ENCODE data around the gene CREB3L2.

CREB3L2 gene

DNA sequence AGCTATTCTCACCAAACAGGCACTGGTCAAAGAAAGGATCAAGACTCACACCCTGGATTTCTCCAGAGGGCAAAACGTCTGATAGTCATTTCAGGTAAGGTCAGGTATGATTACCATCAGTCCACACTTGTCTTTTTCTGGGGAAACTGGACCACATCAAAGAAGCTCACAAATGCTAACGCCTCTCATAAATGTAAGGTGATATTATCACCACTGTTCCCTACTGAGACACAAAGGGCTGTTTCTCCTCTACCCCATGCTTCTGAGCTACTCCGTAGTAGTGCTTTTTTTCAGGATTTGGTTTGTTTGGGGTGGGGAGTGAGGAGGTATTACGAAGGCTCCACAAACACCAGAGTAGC, 51.6 kb downstream of the CREB3L2 start:
- no peak for DNase-seq (ENCODE audit: extremely low spot score)
- POLR2A ChIA-PET, result no interaction called here
- TF ChIP-seq SUZ12 (IDR thresholded peaks at IDR 0.05), result no peak
- TF ChIP-seq L3MBTL2 (conservative IDR thresholded peaks at IDR 0.05), result no peak
- TF ChIP-seq, protein P1, sequence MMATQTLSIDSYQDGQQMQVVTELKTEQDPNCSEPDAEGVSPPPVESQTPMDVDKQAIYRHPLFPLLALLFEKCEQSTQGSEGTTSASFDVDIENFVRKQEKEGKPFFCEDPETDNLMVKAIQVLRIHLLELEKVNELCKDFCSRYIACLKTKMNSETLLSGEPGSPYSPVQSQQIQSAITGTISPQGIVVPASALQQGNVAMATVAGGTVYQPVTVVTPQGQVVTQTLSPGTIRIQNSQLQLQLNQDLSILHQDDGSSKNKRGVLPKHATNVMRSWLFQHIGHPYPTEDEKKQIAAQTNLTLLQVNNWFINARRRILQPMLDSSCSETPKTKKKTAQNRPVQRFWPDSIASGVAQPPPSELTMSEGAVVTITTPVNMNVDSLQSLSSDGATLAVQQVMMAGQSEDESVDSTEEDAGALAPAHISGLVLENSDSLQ (IDR thresholded peaks at IDR 0.05), result no peak
- TF ChIP-seq ELF4 (IDR thresholded peaks at IDR 0.05), result no peak
- TF ChIP-seq NFRKB (IDR thresholded peaks at IDR 0.05), result no peak
- TF ChIP-seq CTBP1 (IDR thresholded peaks at IDR 0.05; ENCODE audit: borderline replicate concordance), result no peak
- TF ChIP-seq ZNF384 (IDR thresholded peaks at IDR 0.05), result no peak
- TF ChIP-seq LEF1 (IDR thresholded peaks at IDR 0.05; ENCODE audit: borderline replicate concordance), result no peak
- TF ChIP-seq SP1 (IDR thresholded peaks at IDR 0.05), result no peak
- CTCF ChIA-PET, result no interaction called here

DNA sequence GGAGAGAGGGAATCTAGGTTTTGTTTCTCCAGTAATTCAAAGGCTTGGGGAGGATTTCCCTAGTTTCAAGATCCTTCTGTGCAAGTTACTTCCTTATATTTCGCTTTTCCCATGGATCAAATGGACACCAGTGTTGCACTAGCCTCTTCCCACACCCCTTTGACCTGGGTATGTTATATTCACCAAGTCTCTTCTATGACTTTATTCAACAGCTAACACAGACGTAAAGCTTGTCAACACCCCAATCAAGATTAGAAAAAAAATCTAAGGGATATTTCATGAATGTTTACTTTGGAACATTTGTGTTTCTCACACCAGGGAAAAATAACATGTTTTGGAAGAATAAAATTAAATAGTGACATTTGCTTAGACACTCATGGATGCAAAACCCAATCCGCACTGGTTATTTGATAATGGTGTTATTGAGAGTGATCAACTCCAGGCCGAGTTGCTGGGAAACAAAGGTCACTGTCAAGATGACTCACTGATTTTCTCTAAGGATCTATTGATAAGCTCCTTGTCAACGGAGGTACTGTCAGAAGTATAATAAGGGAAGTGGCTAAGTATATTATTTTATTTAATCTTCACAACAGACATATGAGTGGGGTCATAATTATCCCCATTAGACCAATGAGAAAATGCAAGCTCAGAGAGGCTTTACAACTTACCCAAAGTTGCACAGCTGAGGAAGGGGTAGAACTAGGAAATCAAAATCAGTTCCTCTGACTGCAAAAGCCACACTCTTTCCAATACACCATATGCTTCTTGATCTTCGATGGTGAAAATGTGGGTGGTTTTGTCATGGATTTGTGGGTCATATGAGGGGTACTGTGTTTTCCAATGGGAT, 52.2 kb downstream of the CREB3L2 start:
- DNase-seq (ENCODE audit: extremely low spot score), result no peak
- ChIA-PET POLR2A (no interaction called here), CTCF (no interaction called here)
- TF ChIP-seq FOXK2 (IDR thresholded peaks at IDR 0.05) (no peak), SP1 (IDR thresholded peaks at IDR 0.05) (no peak), SUZ12 (IDR thresholded peaks at IDR 0.05) (no peak), ZNF384 (IDR thresholded peaks at IDR 0.05) (no peak), FOXA1 (IDR thresholded peaks at IDR 0.05) (no peak), L3MBTL2 (conservative IDR thresholded peaks at IDR 0.05) (no peak), BHLHE40 (IDR thresholded peaks at IDR 0.05; ENCODE audit: borderline replicate concordance) (no peak), FOXM1 (IDR thresholded peaks at IDR 0.05; ENCODE audit: borderline replicate concordance) (no peak), CTBP1 (IDR thresholded peaks at IDR 0.05; ENCODE audit: borderline replicate concordance) (no peak), TARDBP (IDR thresholded peaks at IDR 0.05) (no peak), ARNT (IDR thresholded peaks at IDR 0.05) (no peak), ELF4 (IDR thresholded peaks at IDR 0.05) (no peak), NFRKB (IDR thresholded peaks at IDR 0.05) (no peak), LEF1 (IDR thresholded peaks at IDR 0.05; ENCODE audit: borderline replicate concordance) (no peak)
- TF ChIP-seq, protein P1 (IDR thresholded peaks at IDR 0.05), result no peak

DNA sequence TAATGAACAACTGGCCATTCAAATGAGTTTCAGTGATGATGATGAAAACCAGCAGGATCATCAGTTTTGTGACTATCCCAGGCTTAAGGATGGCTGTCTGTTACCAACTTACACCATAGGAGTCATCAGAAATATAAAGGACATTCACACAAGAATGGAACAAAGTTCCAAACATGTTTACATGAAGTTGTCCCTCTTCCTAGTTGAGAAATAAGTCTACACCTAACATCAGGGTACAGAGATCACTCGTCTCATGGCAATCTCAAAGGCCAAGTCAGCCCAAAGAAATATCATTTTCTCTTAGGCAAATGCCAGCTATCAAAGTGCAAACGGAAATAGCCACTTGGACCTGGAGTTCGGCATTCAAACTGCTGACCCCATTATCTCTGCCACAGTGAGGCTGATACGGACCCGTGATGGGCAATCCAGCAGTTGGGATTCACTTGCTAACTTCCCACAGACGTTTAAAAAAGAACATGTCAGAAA, 53.0 kb downstream of the CREB3L2 start:
- ChIA-PET CTCF (interaction anchor here (1.3 kb wide), 1 partner anchor 53 kb away, joined by 3 read pairs; the partner anchor contains the start of gene CREB3L2), POLR2A (no interaction called here)

DNA sequence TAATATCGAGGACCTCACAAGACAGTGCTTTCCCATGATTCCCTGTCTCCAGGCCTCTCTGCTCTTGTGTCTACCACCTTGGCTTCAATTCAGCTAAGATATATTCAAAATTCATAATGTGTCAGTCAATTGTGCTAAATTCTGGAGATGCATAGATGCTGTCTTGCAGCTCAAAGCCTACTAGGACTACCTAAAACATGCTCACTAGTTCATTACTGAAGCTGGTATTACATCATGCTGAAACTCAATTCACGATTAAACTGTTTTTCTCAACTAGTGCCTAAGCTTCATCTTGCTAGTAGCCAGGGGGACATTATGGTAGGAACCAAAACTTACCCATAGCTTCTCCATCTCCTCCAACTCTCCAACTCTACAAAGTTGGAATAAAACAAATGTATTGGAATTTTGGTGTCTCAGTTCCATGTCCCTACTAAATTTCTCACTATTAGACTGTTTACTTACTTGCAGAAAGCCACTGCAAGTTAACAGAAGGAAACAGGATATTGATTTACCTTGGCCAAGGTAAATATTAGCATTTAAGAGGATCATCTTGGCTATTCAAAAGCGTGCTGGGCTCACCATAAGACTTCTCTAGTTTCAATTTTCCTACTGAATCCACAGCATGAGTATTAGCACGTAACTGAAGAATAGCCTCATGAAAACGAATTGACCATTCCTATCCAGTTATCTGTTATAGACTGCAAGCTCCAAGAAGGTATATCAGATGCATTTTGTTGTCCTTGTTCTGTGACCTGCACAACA, 53.6 kb downstream of the CREB3L2 start:
- ChIA-PET CTCF (interaction anchor here (0.6 to 1.3 kb wide), 2 partner anchors 43 to 54 kb away, joined by 3 read pairs; partner anchors contain the start of gene CREB3L2), POLR2A (no interaction called here)
- no peak for TF ChIP-seq FOXA1 (IDR thresholded peaks at IDR 0.05)
- TF ChIP-seq, protein P1 (IDR thresholded peaks at IDR 0.05), result no peak
- no peak for TF ChIP-seq HDGF (IDR thresholded peaks at IDR 0.05; ENCODE audit: borderline replicate concordance)
- no peak for TF ChIP-seq FOXM1 (IDR thresholded peaks at IDR 0.05; ENCODE audit: borderline replicate concordance)
- TF ChIP-seq NFRKB (IDR thresholded peaks at IDR 0.05), result no peak
- no peak for TF ChIP-seq SUZ12 (IDR thresholded peaks at IDR 0.05)
- TF ChIP-seq ZNF384 (IDR thresholded peaks at IDR 0.05), result no peak
- no peak for TF ChIP-seq LEF1 (IDR thresholded peaks at IDR 0.05; ENCODE audit: borderline replicate concordance)
- no peak for TF ChIP-seq ELF4 (IDR thresholded peaks at IDR 0.05)
- TF ChIP-seq BHLHE40 (IDR thresholded peaks at IDR 0.05; ENCODE audit: borderline replicate concordance), result no peak
- TF ChIP-seq FOXK2 (IDR thresholded peaks at IDR 0.05), result no peak
- no peak for TF ChIP-seq TARDBP (IDR thresholded peaks at IDR 0.05)
- no peak for TF ChIP-seq ARNT (IDR thresholded peaks at IDR 0.05)
- TF ChIP-seq CTBP1 (IDR thresholded peaks at IDR 0.05; ENCODE audit: borderline replicate concordance), result no peak
- no peak for TF ChIP-seq SP1 (IDR thresholded peaks at IDR 0.05)

More for the DNA sequence above, 53.0 kb downstream of the CREB3L2 start:
- TF ChIP-seq ZNF384 (IDR thresholded peaks at IDR 0.05) (no peak), TARDBP (IDR thresholded peaks at IDR 0.05) (no peak), ELF4 (IDR thresholded peaks at IDR 0.05) (no peak), FOXA1 (IDR thresholded peaks at IDR 0.05) (no peak), ARNT (IDR thresholded peaks at IDR 0.05) (no peak), LEF1 (IDR thresholded peaks at IDR 0.05; ENCODE audit: borderline replicate concordance) (no peak), HDGF (IDR thresholded peaks at IDR 0.05; ENCODE audit: borderline replicate concordance) (no peak), NFRKB (IDR thresholded peaks at IDR 0.05) (no peak), CTBP1 (IDR thresholded peaks at IDR 0.05; ENCODE audit: borderline replicate concordance) (no peak), FOXM1 (IDR thresholded peaks at IDR 0.05; ENCODE audit: borderline replicate concordance) (no peak), L3MBTL2 (conservative IDR thresholded peaks at IDR 0.05) (no peak), SP1 (IDR thresholded peaks at IDR 0.05) (no peak), BHLHE40 (IDR thresholded peaks at IDR 0.05; ENCODE audit: borderline replicate concordance) (no peak)
- TF ChIP-seq, protein P1 (IDR thresholded peaks at IDR 0.05), result no peak
- DNase-seq (ENCODE audit: extremely low spot score), result no peak

DNA sequence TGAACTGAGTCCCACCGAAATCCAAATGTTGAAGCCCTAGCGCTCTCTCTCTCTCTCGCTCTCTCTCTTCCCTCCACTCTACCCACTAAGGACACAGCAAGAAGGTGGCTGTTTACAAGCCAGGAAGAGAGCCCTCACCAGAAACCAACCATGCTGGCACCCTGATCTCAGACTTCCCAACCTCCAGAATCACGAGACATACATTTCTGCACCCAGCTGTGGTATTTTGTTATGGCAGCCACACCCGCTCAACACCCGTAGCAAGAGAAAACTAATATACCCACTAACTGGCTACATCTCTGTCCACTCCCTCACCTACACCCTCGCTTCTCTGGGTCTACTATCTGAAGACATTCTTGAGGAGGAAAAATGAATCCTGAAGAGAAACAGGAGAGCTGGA, 54.8 kb downstream of the CREB3L2 start:
- TF ChIP-seq LEF1 (IDR thresholded peaks at IDR 0.05; ENCODE audit: borderline replicate concordance), result no peak
- no peak for TF ChIP-seq NFRKB (IDR thresholded peaks at IDR 0.05)
- TF ChIP-seq ELF4 (IDR thresholded peaks at IDR 0.05), result no peak
- TF ChIP-seq TARDBP (IDR thresholded peaks at IDR 0.05), result no peak
- no peak for TF ChIP-seq ZNF384 (IDR thresholded peaks at IDR 0.05)
- TF ChIP-seq FOXM1 (IDR thresholded peaks at IDR 0.05; ENCODE audit: borderline replicate concordance), result no peak
- TF ChIP-seq HDGF (IDR thresholded peaks at IDR 0.05; ENCODE audit: borderline replicate concordance), result no peak
- TF ChIP-seq, protein P1 (IDR thresholded peaks at IDR 0.05), result no peak
- TF ChIP-seq SP1 (IDR thresholded peaks at IDR 0.05), result no peak
- POLR2A ChIA-PET, result no interaction called here
- CTCF ChIA-PET, result no interaction called here
- no peak for DNase-seq (ENCODE audit: extremely low spot score)

More for the DNA sequence above, 53.6 kb downstream of the CREB3L2 start:
- no peak for DNase-seq (ENCODE audit: extremely low spot score)

Measured in HEK293T (cell line).